ENCODE measurements around the gene HMCES. TPM values are rescaled to one million over a fixed set of nuclear protein-coding genes. Genes with fewer than 3 reads are reported as not detected.

The HMCES gene
- polyA plus RNA-seq, 1 of the 3 experiments (the other 2 are of a cell fraction) = 32.4 TPM

- peaks cover 30% of the 10 kb centered on the region for H3K79me2 ChIP-seq (ENCODE audit: insufficient read depth)
- ChIA-PET POLR2A (interaction anchor here (0.6 to 4.9 kb wide), 3 partner anchors 35 to 615 kb away, joined by 3 to 25 read pairs (median 11); partner anchors contain the start of gene HMCES), CTCF (interaction anchor here (0.8 to 1.4 kb wide), 2 partner anchors 35 to 68 kb away, joined by 3 read pairs; partner anchors contain the start of gene HMCES)
- peak overlapping the region; percentile 98 for H3K4me2 ChIP-seq
- no peaks in the 10 kb centered on the region for H3K27me3 ChIP-seq (ENCODE audit: insufficient read depth)
- peak overlapping the region; percentile 89 to 93 for H3K4me3 ChIP-seq (ENCODE audit: low read depth in 2 of 2, low read length in 1 of 2)
- peak overlapping the region; percentile 66 to 86; a peak in 3 of 4 replicates for H3K27ac ChIP-seq (ENCODE audit: low read depth in 2 of 2, low read length in 1 of 2)
- no peak overlapping the region for H2AFZ ChIP-seq (ENCODE audit: low read depth)
- H4K20me1 ChIP-seq (ENCODE audit: insufficient read depth) = no peaks in the 10 kb centered on the region
- 69% methylated on average over 7 of the region's 7 CpGs for WGBS (ENCODE audit: low lambda C conversion rate)
- TF ChIP-seq POLR2AphosphoS5 (IDR thresholded peaks at IDR 0.05; ENCODE audit: low read depth, low read length) (peak; percentile 20; the same call in 1 of the 2 replicates), MXI1 (IDR thresholded peaks at IDR 0.05; ENCODE audit: low read depth, low read length) (no peak), MEF2A (IDR thresholded peaks at IDR 0.05; ENCODE audit: borderline replicate concordance, low read depth) (no peak), SIN3A (IDR thresholded peaks at IDR 0.05; ENCODE audit: borderline replicate concordance, low read depth, low read length) (0 out of 2 replicates have a peak, but pooled peaks have one; percentile 31), TCF12 (IDR thresholded peaks at IDR 0.05) (no peak)
- no peaks in the 10 kb centered on the region for H3K9me3 ChIP-seq
- H3K9me2 ChIP-seq = no peaks in the 10 kb centered on the region
- peak; percentile 34 for DNase-seq
- H3K4me1 ChIP-seq (ENCODE audit: control insufficient read depth in 1 of 2, insufficient read depth in 2 of 2, low read depth in 1 of 2, low read length in 1 of 2) = peaks cover 0 to 21% of the 10 kb centered on the region in 2 experiments; a peak in 2 of 4 replicates
- H3K36me3 ChIP-seq (replicated peaks in 1 of 2; ENCODE audit: control insufficient read depth in 1 of 2, insufficient read depth in 2 of 2, low read length in 1 of 2) = no peaks in the 10 kb centered on the region
- peak overlapping the region; percentile 94 for H3K9ac ChIP-seq
- no peaks in the 10 kb centered on the region for H3F3A ChIP-seq (replicated peaks; ENCODE audit: insufficient read depth)
Measured at GRCh38 chr3:129313665-129314385, 35.2 kb downstream of the HMCES start.

GRCh38 chr3:129314386-129315222 lies 35.9 kb downstream of the HMCES start:
- Histone ChIP-seq H3K4me3 (ENCODE audit: low read depth in 2 of 2, low read length in 1 of 2) (peak overlapping the region; percentile 89 to 93), H3K27ac (ENCODE audit: low read depth in 2 of 2, low read length in 1 of 2) (peak overlapping the region; percentile 66 to 86)
- DNase-seq = peak; percentile 96
- no peak for TF ChIP-seq RXRA (IDR thresholded peaks at IDR 0.05; ENCODE audit: borderline replicate concordance, low read depth)
- no peak; the same call in 1 of the 2 replicates for TF ChIP-seq TAF1 (IDR thresholded peaks at IDR 0.05; ENCODE audit: borderline replicate concordance, low read depth, low read length)
- TF ChIP-seq, protein P1, sequence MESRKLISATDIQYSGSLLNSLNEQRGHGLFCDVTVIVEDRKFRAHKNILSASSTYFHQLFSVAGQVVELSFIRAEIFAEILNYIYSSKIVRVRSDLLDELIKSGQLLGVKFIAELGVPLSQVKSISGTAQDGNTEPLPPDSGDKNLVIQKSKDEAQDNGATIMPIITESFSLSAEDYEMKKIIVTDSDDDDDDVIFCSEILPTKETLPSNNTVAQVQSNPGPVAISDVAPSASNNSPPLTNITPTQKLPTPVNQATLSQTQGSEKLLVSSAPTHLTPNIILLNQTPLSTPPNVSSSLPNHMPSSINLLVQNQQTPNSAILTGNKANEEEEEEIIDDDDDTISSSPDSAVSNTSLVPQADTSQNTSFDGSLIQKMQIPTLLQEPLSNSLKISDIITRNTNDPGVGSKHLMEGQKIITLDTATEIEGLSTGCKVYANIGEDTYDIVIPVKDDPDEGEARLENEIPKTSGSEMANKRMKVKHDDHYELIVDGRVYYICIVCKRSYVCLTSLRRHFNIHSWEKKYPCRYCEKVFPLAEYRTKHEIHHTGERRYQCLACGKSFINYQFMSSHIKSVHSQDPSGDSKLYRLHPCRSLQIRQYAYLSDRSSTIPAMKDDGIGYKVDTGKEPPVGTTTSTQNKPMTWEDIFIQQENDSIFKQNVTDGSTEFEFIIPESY (IDR thresholded peaks at IDR 0.05; ENCODE audit: borderline replicate concordance, low read depth) = no peak
- TF ChIP-seq TEAD4 (IDR thresholded peaks at IDR 0.05; ENCODE audit: borderline replicate concordance, insufficient read depth) = no peak
- peak; percentile 94 for TF ChIP-seq RFX5 (IDR thresholded peaks at IDR 0.05; ENCODE audit: low read length)
- TF ChIP-seq EZH2phosphoT487 (IDR thresholded peaks at IDR 0.05; ENCODE audit: borderline replicate concordance, low read depth) = no peak
- TF ChIP-seq CTCF (IDR thresholded peaks at IDR 0.05) = peak; percentile 35
- peak; percentile 53; the same call in 1 of the 2 replicates for TF ChIP-seq MAX (IDR thresholded peaks at IDR 0.05; ENCODE audit: low read depth)
- 0 out of 2 replicates have a peak, but pooled peaks have one; percentile 8 for TF ChIP-seq REST (IDR thresholded peaks at IDR 0.05; ENCODE audit: low read depth, low read length)

More at GRCh38 chr3:129314386-129315222, 35.9 kb downstream of the HMCES start:
- H3K27me3 ChIP-seq (ENCODE audit: insufficient read depth) = no peaks in the 10 kb centered on the region
- H3K9ac ChIP-seq = peak overlapping the region; percentile 94
- no peaks in the 10 kb centered on the region for H3K9me2 ChIP-seq
- H3K9me3 ChIP-seq = no peaks in the 10 kb centered on the region
- peak overlapping the region; percentile 98 for H3K4me2 ChIP-seq
- ChIA-PET POLR2A (interaction anchor here (1.5 to 4.9 kb wide), 5 partner anchors 35 to 114 kb away, joined by 3 to 25 read pairs (median 11); partner anchors contain the start of genes EFCAB12 and HMCES), CTCF (interaction anchor here (0.8 to 2.8 kb wide), 5 partner anchors 16 to 84 kb away, joined by 3 to 13 read pairs (median 3); no protein-coding TSS in a partner anchor)
- peak overlapping the region; percentile 73; the same call in 1 of the 2 replicates for H2AFZ ChIP-seq (ENCODE audit: low read depth)
- H4K20me1 ChIP-seq (ENCODE audit: insufficient read depth) = no peaks in the 10 kb centered on the region
- 3% methylated on average over 39 of the region's 53 CpGs for WGBS (ENCODE audit: low lambda C conversion rate)
- no peaks in the 10 kb centered on the region for H3F3A ChIP-seq (replicated peaks; ENCODE audit: insufficient read depth)
- H3K36me3 ChIP-seq (replicated peaks in 1 of 2; ENCODE audit: control insufficient read depth in 1 of 2, insufficient read depth in 2 of 2, low read length in 1 of 2) = no peaks in the 10 kb centered on the region
- H3K79me2 ChIP-seq (ENCODE audit: insufficient read depth) = peaks cover 30% of the 10 kb centered on the region
- peaks cover 0 to 21% of the 10 kb centered on the region in 2 experiments; a peak in 2 of 4 replicates for H3K4me1 ChIP-seq (ENCODE audit: control insufficient read depth in 1 of 2, insufficient read depth in 2 of 2, low read depth in 1 of 2, low read length in 1 of 2)
